Measurements from ENCODE around the gene PCBP4.

Gene PCBP4

DNA sequence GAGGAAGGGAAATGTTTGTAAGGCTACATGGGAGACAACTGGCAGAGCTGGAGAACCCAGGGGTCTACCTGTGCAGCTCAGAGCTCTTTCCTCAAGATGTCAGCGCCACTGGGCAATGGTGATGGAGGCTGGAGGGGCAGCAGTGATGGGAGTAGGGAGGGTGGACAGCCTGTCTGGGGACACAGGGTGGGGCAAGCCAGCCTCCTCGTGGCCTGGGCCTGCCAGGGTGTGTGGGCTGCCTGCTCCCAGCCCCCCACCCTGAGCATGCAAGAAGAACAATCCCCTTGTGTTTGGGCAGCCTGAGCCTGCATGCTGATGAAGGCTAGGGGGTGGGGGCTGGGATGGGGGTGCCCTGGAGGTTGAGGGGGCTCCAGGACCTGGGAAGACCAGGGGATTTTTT lies 1.2 kb downstream of the PCBP4 start:
- Histone ChIP-seq H3K27me3 (ENCODE audit: insufficient read depth, low read length, poor library complexity, severe bottlenecking) (no peaks in the 10 kb centered on the region), H3K36me3 (ENCODE audit: insufficient read depth, low read length) (no peaks in the 10 kb centered on the region), H3K9ac (ENCODE audit: low read depth, low read length, poor library complexity, severe bottlenecking) (no peak overlapping the region), H3K9me3 (ENCODE audit: insufficient read depth, low read depth, low read length) (no peaks in the 10 kb centered on the region), H3K4me1 (ENCODE audit: insufficient read depth, low read length, poor library complexity, severe bottlenecking) (peaks cover 27% of the 10 kb centered on the region), H3K9me2 (replicated peaks; ENCODE audit: low read depth, low read length) (no peaks in the 10 kb centered on the region), H2AFZ (ENCODE audit: low read length) (no peak overlapping the region), H3K79me2 (ENCODE audit: insufficient read depth, low read length) (peaks cover 5% of the 10 kb centered on the region; the same call in 1 of the 2 replicates), H3F3A (ENCODE audit: low read depth) (peaks cover 4% of the 10 kb centered on the region; the same call in 1 of the 2 replicates), H4K20me1 (ENCODE audit: insufficient read depth, low read length, poor library complexity, severe bottlenecking) (no peaks in the 10 kb centered on the region), H3K4me2 (ENCODE audit: low read depth, low read length, poor library complexity, severe bottlenecking) (peak overlapping the region; percentile 92), H3K4me3 (ENCODE audit: low read length, poor library complexity, severe bottlenecking) (peak overlapping the region; percentile 81)
- TF ChIP-seq, protein P1, sequence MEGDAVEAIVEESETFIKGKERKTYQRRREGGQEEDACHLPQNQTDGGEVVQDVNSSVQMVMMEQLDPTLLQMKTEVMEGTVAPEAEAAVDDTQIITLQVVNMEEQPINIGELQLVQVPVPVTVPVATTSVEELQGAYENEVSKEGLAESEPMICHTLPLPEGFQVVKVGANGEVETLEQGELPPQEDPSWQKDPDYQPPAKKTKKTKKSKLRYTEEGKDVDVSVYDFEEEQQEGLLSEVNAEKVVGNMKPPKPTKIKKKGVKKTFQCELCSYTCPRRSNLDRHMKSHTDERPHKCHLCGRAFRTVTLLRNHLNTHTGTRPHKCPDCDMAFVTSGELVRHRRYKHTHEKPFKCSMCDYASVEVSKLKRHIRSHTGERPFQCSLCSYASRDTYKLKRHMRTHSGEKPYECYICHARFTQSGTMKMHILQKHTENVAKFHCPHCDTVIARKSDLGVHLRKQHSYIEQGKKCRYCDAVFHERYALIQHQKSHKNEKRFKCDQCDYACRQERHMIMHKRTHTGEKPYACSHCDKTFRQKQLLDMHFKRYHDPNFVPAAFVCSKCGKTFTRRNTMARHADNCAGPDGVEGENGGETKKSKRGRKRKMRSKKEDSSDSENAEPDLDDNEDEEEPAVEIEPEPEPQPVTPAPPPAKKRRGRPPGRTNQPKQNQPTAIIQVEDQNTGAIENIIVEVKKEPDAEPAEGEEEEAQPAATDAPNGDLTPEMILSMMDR (conservative IDR thresholded peaks at IDR 0.05; ENCODE audit: low read length) = no peak
- no peak for TF ChIP-seq EZH2phosphoT487 (IDR thresholded peaks at IDR 0.05; ENCODE audit: borderline replicate concordance)

DNA sequence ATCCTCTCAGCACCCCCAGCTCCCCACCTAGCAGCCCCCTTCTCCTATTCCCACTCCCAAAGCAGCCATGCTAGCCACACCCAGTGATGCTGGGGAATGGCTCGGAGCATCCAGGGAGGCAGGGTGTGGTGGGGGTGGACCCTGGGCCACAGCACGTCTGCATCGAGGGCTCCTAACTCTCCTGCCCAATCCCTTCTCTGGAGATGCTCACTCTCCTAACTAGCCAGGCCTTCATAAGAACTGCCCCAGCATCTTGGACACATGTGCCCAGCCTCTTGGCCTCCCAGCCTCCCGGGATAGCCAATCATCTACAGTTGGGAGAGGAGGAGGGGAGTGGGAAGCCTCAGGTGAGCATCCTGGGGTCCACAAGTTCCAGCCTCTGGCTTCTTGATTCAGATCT lies 2.7 kb downstream of the PCBP4 start:
- Histone ChIP-seq H4K20me1 (ENCODE audit: insufficient read depth, low read length, poor library complexity, severe bottlenecking) (no peaks in the 10 kb centered on the region), H3K36me3 (ENCODE audit: insufficient read depth, low read length) (no peaks in the 10 kb centered on the region), H3K79me2 (ENCODE audit: insufficient read depth, low read length) (peaks cover 5% of the 10 kb centered on the region; the same call in 1 of the 2 replicates), H3K9me2 (replicated peaks; ENCODE audit: low read depth, low read length) (no peaks in the 10 kb centered on the region), H2AFZ (ENCODE audit: low read length) (no peak overlapping the region), H3K27me3 (ENCODE audit: insufficient read depth, low read length, poor library complexity, severe bottlenecking) (no peaks in the 10 kb centered on the region), H3K4me1 (ENCODE audit: insufficient read depth, low read length, poor library complexity, severe bottlenecking) (peaks cover 26% of the 10 kb centered on the region), H3K9me3 (ENCODE audit: insufficient read depth, low read depth, low read length) (no peaks in the 10 kb centered on the region), H3F3A (ENCODE audit: low read depth) (0 out of 2 replicates have a peak, but pooled peaks cover 2% of the 10 kb centered on the region), H3K4me3 (ENCODE audit: low read length, poor library complexity, severe bottlenecking) (no peak overlapping the region), H3K9ac (ENCODE audit: low read depth, low read length, poor library complexity, severe bottlenecking) (no peak overlapping the region), H3K4me2 (ENCODE audit: low read depth, low read length, poor library complexity, severe bottlenecking) (no peak overlapping the region)
- TF ChIP-seq EZH2phosphoT487 (IDR thresholded peaks at IDR 0.05; ENCODE audit: borderline replicate concordance) = no peak
- TF ChIP-seq, protein P1 (conservative IDR thresholded peaks at IDR 0.05; ENCODE audit: low read length) = no peak

DNA sequence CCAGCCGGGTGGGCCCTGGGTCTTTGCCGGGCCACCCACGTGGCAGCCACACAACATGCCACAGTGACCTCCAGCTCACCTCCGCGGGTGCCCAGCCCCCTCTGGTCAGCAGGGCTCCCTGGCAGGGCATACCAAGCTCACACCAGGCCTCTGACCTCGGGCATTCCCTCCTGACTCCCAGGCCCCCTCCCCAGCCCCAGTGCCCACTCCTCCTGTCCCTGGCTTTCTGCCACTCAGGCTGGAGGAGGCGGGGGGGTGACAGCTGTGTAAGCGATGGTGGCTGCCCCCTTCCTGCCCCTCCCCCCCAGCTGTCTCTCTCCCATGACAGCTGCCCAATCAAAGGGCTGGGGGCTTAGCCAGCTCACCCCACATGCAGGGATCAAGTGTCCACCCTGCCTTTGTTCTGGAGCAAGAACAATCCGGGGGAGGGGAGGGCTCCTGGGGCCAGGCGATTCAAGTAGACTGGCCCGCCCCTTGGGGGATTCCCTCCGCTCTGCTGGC lies 3.3 kb downstream of the PCBP4 start:
- H3K9me2 ChIP-seq (replicated peaks; ENCODE audit: low read depth, low read length) = no peaks in the 10 kb centered on the region
- no peaks in the 10 kb centered on the region for H4K20me1 ChIP-seq (ENCODE audit: insufficient read depth, low read length, poor library complexity, severe bottlenecking)
- H3K4me3 ChIP-seq (ENCODE audit: low read length, poor library complexity, severe bottlenecking) = no peak overlapping the region
- H2AFZ ChIP-seq (ENCODE audit: low read length) = no peak overlapping the region
- TF ChIP-seq, protein P1 (conservative IDR thresholded peaks at IDR 0.05; ENCODE audit: low read length) = no peak
- no peak for TF ChIP-seq EZH2phosphoT487 (IDR thresholded peaks at IDR 0.05; ENCODE audit: borderline replicate concordance)
- no peaks in the 10 kb centered on the region for H3K9me3 ChIP-seq (ENCODE audit: insufficient read depth, low read depth, low read length)
- no peaks in the 10 kb centered on the region for H3K36me3 ChIP-seq (ENCODE audit: insufficient read depth, low read length)
- no peak overlapping the region for H3K9ac ChIP-seq (ENCODE audit: low read depth, low read length, poor library complexity, severe bottlenecking)
- no peaks in the 10 kb centered on the region for H3F3A ChIP-seq (ENCODE audit: low read depth)
- H3K4me1 ChIP-seq (ENCODE audit: insufficient read depth, low read length, poor library complexity, severe bottlenecking) = peaks cover 21% of the 10 kb centered on the region
- H3K4me2 ChIP-seq (ENCODE audit: low read depth, low read length, poor library complexity, severe bottlenecking) = no peak overlapping the region
- H3K27me3 ChIP-seq (ENCODE audit: insufficient read depth, low read length, poor library complexity, severe bottlenecking) = no peaks in the 10 kb centered on the region
- peaks cover 5% of the 10 kb centered on the region; the same call in 1 of the 2 replicates for H3K79me2 ChIP-seq (ENCODE audit: insufficient read depth, low read length)

All from Loucy (cell line).